Stimulated activated CD4-positive, alpha-beta T cell treated with anti-CD3 and anti-CD28 coated beads, Interleukin-15, amount 100 ng/mL, for 24 hours (primary cell): ENCODE data around the gene RPP14.
A peak's percentile ranks its signal among the peaks of the same experiment; 100 is the strongest.

Experiments
- DNase-seq: peaks from one replicate; pipeline ENCODE4 v3.0.0-alpha.2; 2020

The RPP14 gene

GRCh38 chr3:58292866-58293265, 13.2 kb upstream of the RPP14 start:
- no peak for DNase-seq

GRCh38 chr3:58293516-58293915, 12.5 kb upstream of the RPP14 start:
- no peak for DNase-seq

- DNase-seq, result no peak
Observed at GRCh38 chr3:58296269-58296668, 9.8 kb upstream of the RPP14 start.

- DNase-seq, result no peak
Observed at GRCh38 chr3:58296843-58297242, 9.2 kb upstream of the RPP14 start.

- no peak for DNase-seq
Observed at GRCh38 chr3:58298190-58298589, 7.9 kb upstream of the RPP14 start.

GRCh38 chr3:58299075-58299474, 7.0 kb upstream of the RPP14 start:
- no peak for DNase-seq

- DNase-seq, result no peak
Observed at GRCh38 chr3:58299839-58300516, 6.1 kb upstream of the RPP14 start.

- peak; percentile 54 for DNase-seq
Observed at GRCh38 chr3:58307639-58308215, 1.7 kb downstream of the RPP14 start.

- no peak for DNase-seq
Observed at GRCh38 chr3:58308728-58309127, 2.7 kb downstream of the RPP14 start.

GRCh38 chr3:58317811-58318210, 11.8 kb downstream of the RPP14 start:
- DNase-seq, result no peak

GRCh38 chr3:58321791-58322190, 15.7 kb downstream of the RPP14 start:
- DNase-seq, result no peak

- no peak for DNase-seq
Observed at GRCh38 chr3:58322793-58323192, 16.7 kb downstream of the RPP14 start.

GRCh38 chr3:58323529-58324390, 17.7 kb downstream of the RPP14 start:
- peak; percentile 23 for DNase-seq

- DNase-seq, result no peak
Observed at GRCh38 chr3:58324391-58325390, 18.6 kb downstream of the RPP14 start.

GRCh38 chr3:58325525-58325992, 19.5 kb downstream of the RPP14 start:
- DNase-seq, result no peak

- DNase-seq, result no peak
Observed at GRCh38 chr3:58326267-58326900, 20.3 kb downstream of the RPP14 start.

- DNase-seq, result no peak
Observed at GRCh38 chr3:58329150-58329921, 23.3 kb downstream of the RPP14 start.

- DNase-seq, result no peak
Observed at GRCh38 chr3:58329922-58330413, 23.9 kb downstream of the RPP14 start.

- no peak for DNase-seq
Observed at GRCh38 chr3:58331593-58332152, 25.6 kb downstream of the RPP14 start.

- peak; percentile 85 for DNase-seq
Observed at GRCh38 chr3:58332575-58333188, 26.6 kb downstream of the RPP14 start, which contains the start of gene PXK. PXK (plus strand) TSS chr3:58332892; CDS start chr3:58332989, 97 bp downstream.
